Measurements from ENCODE around the gene RUFY3.

RUFY3 gene

DNA sequence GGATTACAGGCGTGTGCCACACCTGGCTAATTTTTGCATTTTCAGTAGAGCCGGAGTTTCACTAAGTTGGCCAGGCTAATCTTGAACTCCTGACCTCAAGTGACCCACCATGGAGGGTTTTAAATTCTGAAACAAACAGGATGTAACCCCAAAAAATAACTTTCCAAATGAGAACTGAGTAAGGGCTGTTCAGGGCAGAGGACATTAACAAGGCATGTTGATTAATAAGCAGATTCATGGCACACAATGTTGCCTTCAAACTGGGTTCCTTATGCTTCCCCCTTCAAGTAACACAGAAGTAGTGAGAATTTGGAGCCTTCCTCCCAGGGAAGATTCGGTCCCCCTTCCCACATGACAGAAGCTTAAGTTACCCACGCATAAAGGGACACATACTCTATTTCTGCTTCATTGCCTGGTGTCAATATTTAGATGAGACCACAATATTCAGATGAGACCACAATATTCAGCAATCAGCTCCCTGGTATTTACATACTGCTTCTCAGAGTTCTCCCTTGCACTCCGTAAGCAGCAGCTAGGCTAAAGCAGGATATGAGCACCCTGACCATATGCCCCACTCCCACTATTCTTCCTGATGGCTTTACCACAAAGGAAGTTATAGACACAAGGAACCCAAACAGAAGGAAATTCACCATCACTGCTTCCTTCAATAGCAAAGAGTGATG, 96.5 kb downstream of the RUFY3 start:
- no peak overlapping the region for H3K4me2 ChIP-seq
- no peak overlapping the region for H3K9ac ChIP-seq
- no peak overlapping the region for H3K27ac ChIP-seq
- H3K4me1 ChIP-seq (ENCODE audit: low read depth, poor library complexity, severe bottlenecking): no peaks in the 10 kb centered on the region
- H2AFZ ChIP-seq (ENCODE audit: low read depth): no peak overlapping the region
- H3K27me3 ChIP-seq (ENCODE audit: insufficient read depth, low read depth): no peaks in the 10 kb centered on the region
- H3K4me3 ChIP-seq (IDR thresholded peaks at IDR 0.05; ENCODE audit: insufficient read depth, low read depth, low read length): no peak overlapping the region
- H4K20me1 ChIP-seq (ENCODE audit: insufficient read depth): no peaks in the 10 kb centered on the region
- H3K36me3 ChIP-seq (ENCODE audit: insufficient read depth): peaks cover 9% of the 10 kb centered on the region; the same call in 1 of the 2 replicates
- TF ChIP-seq, protein P1, sequence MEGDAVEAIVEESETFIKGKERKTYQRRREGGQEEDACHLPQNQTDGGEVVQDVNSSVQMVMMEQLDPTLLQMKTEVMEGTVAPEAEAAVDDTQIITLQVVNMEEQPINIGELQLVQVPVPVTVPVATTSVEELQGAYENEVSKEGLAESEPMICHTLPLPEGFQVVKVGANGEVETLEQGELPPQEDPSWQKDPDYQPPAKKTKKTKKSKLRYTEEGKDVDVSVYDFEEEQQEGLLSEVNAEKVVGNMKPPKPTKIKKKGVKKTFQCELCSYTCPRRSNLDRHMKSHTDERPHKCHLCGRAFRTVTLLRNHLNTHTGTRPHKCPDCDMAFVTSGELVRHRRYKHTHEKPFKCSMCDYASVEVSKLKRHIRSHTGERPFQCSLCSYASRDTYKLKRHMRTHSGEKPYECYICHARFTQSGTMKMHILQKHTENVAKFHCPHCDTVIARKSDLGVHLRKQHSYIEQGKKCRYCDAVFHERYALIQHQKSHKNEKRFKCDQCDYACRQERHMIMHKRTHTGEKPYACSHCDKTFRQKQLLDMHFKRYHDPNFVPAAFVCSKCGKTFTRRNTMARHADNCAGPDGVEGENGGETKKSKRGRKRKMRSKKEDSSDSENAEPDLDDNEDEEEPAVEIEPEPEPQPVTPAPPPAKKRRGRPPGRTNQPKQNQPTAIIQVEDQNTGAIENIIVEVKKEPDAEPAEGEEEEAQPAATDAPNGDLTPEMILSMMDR (conservative IDR thresholded peaks at IDR 0.05; ENCODE audit: low read depth, low read length): no peak
- H3K79me2 ChIP-seq (ENCODE audit: insufficient read depth, low read depth): no peaks in the 10 kb centered on the region

DNA sequence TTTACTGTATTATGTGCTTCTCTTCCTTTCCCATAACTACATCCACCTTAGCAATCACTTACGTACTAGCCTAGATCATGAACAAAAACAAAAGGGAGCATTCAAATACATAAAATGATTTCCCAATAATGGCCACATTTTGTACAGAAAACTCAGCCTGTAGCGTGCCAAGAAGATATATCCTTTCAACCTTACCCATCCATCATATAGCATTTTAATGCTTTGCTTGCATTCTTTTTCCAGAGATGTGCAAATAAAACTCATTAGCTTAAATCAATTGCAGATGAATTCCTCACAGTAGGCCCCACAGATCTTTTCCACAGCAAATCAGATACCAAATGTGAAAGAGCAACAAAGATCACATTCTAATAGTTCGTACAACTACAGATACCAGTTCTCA, 97.2 kb downstream of the RUFY3 start:
- no peaks in the 10 kb centered on the region for H4K20me1 ChIP-seq (ENCODE audit: insufficient read depth)
- peaks cover 9% of the 10 kb centered on the region; the same call in 1 of the 2 replicates for H3K36me3 ChIP-seq (ENCODE audit: insufficient read depth)
- no peak overlapping the region for H3K9ac ChIP-seq
- H3K27ac ChIP-seq: no peak overlapping the region
- no peak overlapping the region for H3K4me2 ChIP-seq
- H2AFZ ChIP-seq (ENCODE audit: low read depth): no peak overlapping the region
- no peaks in the 10 kb centered on the region for H3K4me1 ChIP-seq (ENCODE audit: low read depth, poor library complexity, severe bottlenecking)
- no peaks in the 10 kb centered on the region for H3K27me3 ChIP-seq (ENCODE audit: insufficient read depth, low read depth)
- TF ChIP-seq, protein P1 (conservative IDR thresholded peaks at IDR 0.05; ENCODE audit: low read depth, low read length): no peak
- no peaks in the 10 kb centered on the region for H3K79me2 ChIP-seq (ENCODE audit: insufficient read depth, low read depth)
- no peak overlapping the region for H3K4me3 ChIP-seq (IDR thresholded peaks at IDR 0.05; ENCODE audit: insufficient read depth, low read depth, low read length)

DNA sequence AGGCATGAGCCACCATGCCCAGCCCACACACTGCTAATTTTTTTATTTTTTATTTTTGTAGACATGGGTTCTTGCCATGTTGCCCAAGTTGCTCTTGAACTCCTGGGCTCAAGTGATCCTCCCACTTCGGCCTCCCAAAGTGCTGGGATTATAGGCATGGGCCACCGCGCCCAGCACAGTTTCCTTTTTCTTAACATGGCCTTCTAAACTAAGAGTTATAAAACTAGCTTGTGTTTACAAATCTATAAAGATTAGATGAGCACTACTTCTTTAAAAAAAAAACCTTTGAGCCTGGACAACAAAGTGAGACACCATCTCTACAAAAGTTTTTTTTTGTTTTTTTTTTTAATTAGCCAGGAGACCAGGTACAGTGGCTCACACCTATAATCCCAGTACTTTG, 107.3 kb downstream of the RUFY3 start:
- peaks cover 22% of the 10 kb centered on the region; the same call in 1 of the 2 replicates for H3K36me3 ChIP-seq (ENCODE audit: insufficient read depth)
- H2AFZ ChIP-seq (ENCODE audit: low read depth): no peak overlapping the region
- peaks cover 32% of the 10 kb centered on the region for H3K79me2 ChIP-seq (ENCODE audit: insufficient read depth, low read depth)

DNA sequence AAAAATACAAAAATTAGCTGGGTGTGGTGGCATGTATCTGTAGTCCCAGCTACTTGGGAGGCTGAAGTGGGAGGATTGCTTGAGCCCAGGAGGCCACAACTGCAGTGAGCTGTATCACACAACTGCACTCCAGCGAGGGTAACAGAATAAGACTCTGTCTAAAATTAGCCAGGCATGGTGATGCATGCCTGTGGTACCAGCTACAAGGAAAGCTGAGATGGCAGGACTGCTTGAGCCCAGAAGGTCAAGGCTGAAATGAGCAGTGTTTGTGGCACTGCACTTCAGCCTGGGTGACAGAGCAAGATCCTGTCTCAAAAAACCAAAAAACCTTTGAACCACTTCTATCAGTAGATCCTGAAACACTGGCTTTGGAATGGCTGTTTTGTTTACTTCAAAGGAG, 107.7 kb downstream of the RUFY3 start:
- Histone ChIP-seq H2AFZ (ENCODE audit: low read depth) (no peak overlapping the region), H3K27ac (no peak overlapping the region), H3K4me1 (ENCODE audit: low read depth, poor library complexity, severe bottlenecking) (no peaks in the 10 kb centered on the region), H3K79me2 (ENCODE audit: insufficient read depth, low read depth) (peaks cover 37% of the 10 kb centered on the region), H4K20me1 (ENCODE audit: insufficient read depth) (no peaks in the 10 kb centered on the region), H3K36me3 (ENCODE audit: insufficient read depth) (peaks cover 22% of the 10 kb centered on the region; the same call in 1 of the 2 replicates), H3K27me3 (ENCODE audit: insufficient read depth, low read depth) (no peaks in the 10 kb centered on the region), H3K9ac (no peak overlapping the region), H3K4me3 (IDR thresholded peaks at IDR 0.05; ENCODE audit: insufficient read depth, low read depth, low read length) (no peak overlapping the region), H3K4me2 (no peak overlapping the region)
- TF ChIP-seq, protein P1 (conservative IDR thresholded peaks at IDR 0.05; ENCODE audit: low read depth, low read length): no peak

More for the DNA sequence above, 107.3 kb downstream of the RUFY3 start:
- no peaks in the 10 kb centered on the region for H4K20me1 ChIP-seq (ENCODE audit: insufficient read depth)
- no peak overlapping the region for H3K9ac ChIP-seq
- no peak overlapping the region for H3K4me2 ChIP-seq
- no peaks in the 10 kb centered on the region for H3K27me3 ChIP-seq (ENCODE audit: insufficient read depth, low read depth)
- no peak overlapping the region for H3K4me3 ChIP-seq (IDR thresholded peaks at IDR 0.05; ENCODE audit: insufficient read depth, low read depth, low read length)
- H3K27ac ChIP-seq: no peak overlapping the region
- no peaks in the 10 kb centered on the region for H3K4me1 ChIP-seq (ENCODE audit: low read depth, poor library complexity, severe bottlenecking)
- TF ChIP-seq, protein P1 (conservative IDR thresholded peaks at IDR 0.05; ENCODE audit: low read depth, low read length): no peak
